HepG2 (cell line): ENCODE data around the gene VPS25. TPM values are rescaled to one million over a fixed set of nuclear protein-coding genes. Genes with fewer than 3 reads are reported as not detected.

Source experiments
- ARNT2 ChIP-seq: sonication (generic); formaldehyde crosslinking; IDR thresholded peaks from 2 replicates; pipeline ENCODE4 v1.8.0; 2022; ENCODE audit warnings: mild to moderate bottlenecking, low read depth, missing genetic modification reagents, moderate library complexity
- CAMTA2 ChIP-seq: sonication (generic); formaldehyde crosslinking; IDR thresholded peaks from 2 replicates; pipeline ENCODE4 v1.4.0; 2020; ENCODE audit warnings: mild to moderate bottlenecking, missing genetic modification reagents, borderline replicate concordance
- CERS6 ChIP-seq: sonication (generic); formaldehyde crosslinking; IDR thresholded peaks from 2 replicates; pipeline ENCODE4 v1.5.0; 2020; ENCODE audit warnings: missing genetic modification reagents
- GPBP1L1 ChIP-seq: sonication (generic); formaldehyde crosslinking; IDR thresholded peaks from 2 replicates; pipeline ENCODE4 v1.5.0; 2020; ENCODE audit warnings: mild to moderate bottlenecking, missing genetic modification reagents
- HHEX ChIP-seq: IDR thresholded peaks from 2 replicates; pipeline ENCODE4 v1.6.1; 2016; ENCODE audit warnings: control low read depth
- HOMEZ ChIP-seq: IDR thresholded peaks from 2 replicates; pipeline ENCODE4 v1.6.1; 2016; ENCODE audit warnings: low read depth
- HOXD1 ChIP-seq: sonication (generic); formaldehyde crosslinking; IDR thresholded peaks from 2 replicates; pipeline ENCODE4 v1.5.0; 2020; ENCODE audit warnings: missing genetic modification reagents
- MBNL3 ChIP-seq: fragments of 250-450 bp; sonication (Bioruptor Pico); conservative IDR thresholded peaks from 2 replicates; pipeline ENCODE4 v1.8.0; 2022; ENCODE audit warnings: mild to moderate bottlenecking, inconsistent platforms
- MXI1 ChIP-seq: IDR thresholded peaks from 3 replicates; pipeline ENCODE4 v1.6.1; 2012; ENCODE audit warnings: low read depth, low read length, inconsistent platforms, borderline replicate concordance
- PAX8 ChIP-seq: sonication (generic); formaldehyde crosslinking; IDR thresholded peaks from 2 replicates; pipeline ENCODE4 v1.8.0; 2022; ENCODE audit warnings: mild to moderate bottlenecking, missing genetic modification reagents, borderline replicate concordance
- PCBP1 ChIP-seq: fragments of 200-400 bp; formaldehyde crosslinking; IDR thresholded peaks from 2 replicates; pipeline ENCODE4 v1.6.1; 2017; ENCODE audit warnings: mild to moderate bottlenecking, low read depth, low read length, borderline replicate concordance
- SNAPC4 ChIP-seq: sonication (generic); formaldehyde crosslinking; IDR thresholded peaks from 2 replicates; pipeline ENCODE4 v1.4.0; 2020; ENCODE audit warnings: mild to moderate bottlenecking, missing genetic modification reagents
- SP5 ChIP-seq: IDR thresholded peaks from 2 replicates; pipeline ENCODE4 v1.6.1; 2016; ENCODE audit warnings: low read depth, borderline replicate concordance
- SPEN ChIP-seq: sonication (generic); formaldehyde crosslinking; IDR thresholded peaks from 2 replicates; pipeline ENCODE4 v1.5.1; 2020; ENCODE audit warnings: low read depth, mild to moderate bottlenecking, missing genetic modification reagents
- TBL1XR1 ChIP-seq: fragments of 150-350 bp; IDR thresholded peaks from 2 replicates; pipeline ENCODE4 v1.6.1; 2014; ENCODE audit warnings: borderline replicate concordance, low read length; ENCODE audit not compliant: partially characterized antibody
- TEAD3 ChIP-seq: optimal IDR thresholded peaks from 2 replicates; pipeline ENCODE3; 2016; ENCODE audit warnings: borderline replicate concordance
- ZFP62 ChIP-seq: sonication (generic); formaldehyde crosslinking; IDR thresholded peaks from 2 replicates; pipeline ENCODE4 v1.4.0; 2020; ENCODE audit warnings: missing genetic modification reagents
- ZNF10 ChIP-seq: sonication (generic); formaldehyde crosslinking; IDR thresholded peaks from 2 replicates; pipeline ENCODE4 v1.4.0; 2020; ENCODE audit warnings: mild to moderate bottlenecking, low read depth, missing genetic modification reagents, borderline replicate concordance
- ZNF3 ChIP-seq: IDR thresholded peaks from 2 replicates; pipeline ENCODE4 v1.7.0; 2017; ENCODE audit warnings: inconsistent platforms
- ZNF530 ChIP-seq: sonication (generic); formaldehyde crosslinking; IDR thresholded peaks from 2 replicates; pipeline ENCODE4 v1.5.0; 2020; ENCODE audit warnings: low read depth, mild to moderate bottlenecking, missing genetic modification reagents
- ZNF713 ChIP-seq: sonication (generic); formaldehyde crosslinking; IDR thresholded peaks from 2 replicates; pipeline ENCODE4 v1.4.0; 2020; ENCODE audit warnings: mild to moderate bottlenecking, missing genetic modification reagents
- ZNF747 ChIP-seq: sonication (generic); formaldehyde crosslinking; IDR thresholded peaks from 2 replicates; pipeline ENCODE4 v1.8.1; 2023; ENCODE audit warnings: missing genetic modification reagents, mild to moderate bottlenecking, borderline replicate concordance
- polyA plus RNA-seq, 8 experiments: library from polyadenylated mRNA; depleted of rRNA in 3 of 8; stranded (reverse) in 7 of 8; unstranded in 1 of 8; fragments of >200 nt; fragmentation: Illumina TruSeq in 4 of 8; extraction: Trizol in 4 of 8; gene quantifications; 2 replicates each; pipeline versions ENCODE4 v1.2.1 to v1.2.3, GENCODE V29; 2011 to 2016; ENCODE audit warnings: low read depth in 4 of 8, missing spikeins in 1 of 8, mixed read lengths in 1 of 8; ENCODE audit not compliant: insufficient read depth in 1 of 8
- total RNA-seq, 5 experiments: library from RNA; depleted of rRNA; stranded (reverse); fragments of >200 nt; fragmentation: Illumina TruSeq; extraction: Trizol; gene quantifications; 2 replicates each; pipeline ENCODE4 v1.2.3, GENCODE V29; 2016; ENCODE audit warnings: low read depth in 1 of 5

Gene VPS25
- total and polyA plus RNA-seq, 2 of the 13 experiments (the other 11 are each of a cell fraction or from before 2014, with no cell fraction given), result 161 to 249 TPM

- no peak for TF ChIP-seq MXI1
- no peak for TF ChIP-seq ZNF10 (CRISPR knock-in tag)
- no peak for TF ChIP-seq ZNF3 (CRISPR knock-in tag)
- 0 out of 2 replicates have a peak, but pooled peaks have one; percentile 43 for TF ChIP-seq SNAPC4 (CRISPR knock-in tag)
- TF ChIP-seq HHEX (CRISPR knock-in tag), result no peak
- TF ChIP-seq PCBP1, result no peak
- TF ChIP-seq CAMTA2 (CRISPR knock-in tag), result no peak
- TF ChIP-seq SP5 (CRISPR knock-in tag), result no peak
- TF ChIP-seq ARNT2 (CRISPR knock-in tag), result no peak
- TF ChIP-seq ZNF530 (CRISPR knock-in tag), result no peak
- no peak for TF ChIP-seq TBL1XR1
- TF ChIP-seq MBNL3 (CRISPR knock-in tag), result no peak
- TF ChIP-seq TEAD3 (CRISPR knock-in tag), result peak; percentile 90
- TF ChIP-seq SPEN (CRISPR knock-in tag), result no peak
- no peak for TF ChIP-seq HOXD1 (CRISPR knock-in tag)
- TF ChIP-seq ZFP62 (CRISPR knock-in tag), result no peak
- no peak for TF ChIP-seq HOMEZ (CRISPR knock-in tag)
- TF ChIP-seq PAX8 (CRISPR knock-in tag), result no peak
- TF ChIP-seq ZNF713 (CRISPR knock-in tag), result no peak
- TF ChIP-seq ZNF747 (CRISPR knock-in tag), result no peak
- no peak for TF ChIP-seq GPBP1L1 (CRISPR knock-in tag)
- TF ChIP-seq CERS6 (CRISPR knock-in tag), result no peak
Observed at GRCh38 chr17:42803074-42803883, 30.0 kb downstream of the VPS25 start (continued).
